Thyroid gland (tissue), 4 donors: Measurements from ENCODE around the gene MTREX.

Experiments
- CTCF ChIP-seq, 6 experiments: fragments of 200-600 bp in 3 of 6; fragments of 450-650 bp in 3 of 6; sonication (generic) in 3 of 6; IDR thresholded peaks; one replicate each; pipeline ENCODE4 v1.5.1; 2016 to 2019; ENCODE audit warnings: antibody characterized with exemption in 6 of 6, mild to moderate bottlenecking in 2 of 6, inconsistent platforms in 1 of 6, moderate library complexity in 1 of 6
- POLR2A ChIP-seq, 2 donors: fragments of 450-650 bp; IDR thresholded peaks; one replicate each; pipeline ENCODE4 v1.6.1; 2017; ENCODE audit warnings: antibody characterized with exemption in 2 of 2, mild to moderate bottlenecking in 2 of 2, moderate library complexity in 1 of 2

DNA sequence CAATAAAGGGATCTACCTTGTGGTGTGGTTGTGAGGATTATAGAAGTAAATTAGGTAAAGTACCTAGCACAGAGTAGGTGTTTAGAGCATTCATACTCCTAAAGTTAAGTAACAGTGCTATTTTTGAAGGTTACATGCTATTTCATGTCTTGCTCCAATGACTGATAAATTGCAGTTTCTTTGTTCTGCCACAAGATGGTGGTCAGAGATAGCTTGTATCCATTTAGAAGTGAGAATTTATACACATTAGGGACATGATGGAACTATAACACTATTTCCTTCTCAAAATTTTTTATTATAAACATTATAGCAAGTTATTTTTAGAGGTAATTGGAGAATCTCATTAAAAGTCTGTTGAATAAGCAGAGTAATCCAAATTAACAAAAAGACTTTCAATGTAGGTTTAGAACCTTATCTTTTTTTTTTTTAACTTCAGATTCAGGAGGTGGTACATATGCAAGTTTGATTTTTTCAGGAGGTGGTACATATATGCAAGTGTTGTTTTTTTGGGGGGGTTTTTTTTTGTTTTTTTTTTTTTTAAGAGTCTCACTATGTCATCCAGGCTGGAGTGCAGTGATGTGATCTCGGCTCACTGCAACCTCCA is 17.1 kb downstream of the MTREX start:
- no peak for TF ChIP-seq POLR2A (IDR thresholded peaks at IDR 0.05)
- TF ChIP-seq CTCF (IDR thresholded peaks at IDR 0.05) = peak in 4 of 6 experiments; percentile 47 to 72 (median 68)
